HepG2 (cell line): ENCODE data around the gene HLF. TPM values are rescaled to one million over a fixed set of nuclear protein-coding genes. Genes with fewer than 3 reads are reported as not detected.
A peak's percentile ranks its signal among the peaks of the same experiment; 100 is the strongest.

Experiments
- JUNB ChIP-seq: sonication (generic); formaldehyde crosslinking; IDR thresholded peaks from 2 replicates; pipeline ENCODE4 v1.8.0; 2022; ENCODE audit warnings: missing genetic modification reagents, mild to moderate bottlenecking, borderline replicate concordance
- NCOA2 ChIP-seq: sonication (generic); formaldehyde crosslinking; IDR thresholded peaks from 2 replicates; pipeline ENCODE4 v1.8.0; 2022; ENCODE audit warnings: inconsistent platforms
- ONECUT2 ChIP-seq: sonication (generic); formaldehyde crosslinking; IDR thresholded peaks from 2 replicates; pipeline ENCODE4 v1.4.0; 2020; ENCODE audit warnings: missing genetic modification reagents
- PPARG ChIP-seq: conservative IDR thresholded peaks from 2 replicates; pipeline ENCODE4 v1.6.1; 2016; ENCODE audit warnings: missing biosample characterization, missing genetic modification reagents
- SP140L ChIP-seq: sonication (generic); formaldehyde crosslinking; IDR thresholded peaks from 2 replicates; pipeline ENCODE4 v1.4.0; 2020; ENCODE audit warnings: missing genetic modification reagents, borderline replicate concordance
- STAG1 ChIP-seq: sonication (generic); formaldehyde crosslinking; IDR thresholded peaks from 2 replicates; pipeline ENCODE4 v1.4.0; 2020; ENCODE audit warnings: missing genetic modification reagents
- TSC22D2 ChIP-seq: sonication (generic); formaldehyde crosslinking; IDR thresholded peaks from 2 replicates; pipeline ENCODE4 v1.5.1; 2020; ENCODE audit warnings: missing genetic modification reagents, mild to moderate bottlenecking, borderline replicate concordance
- ZFP36L1 ChIP-seq: sonication (generic); formaldehyde crosslinking; IDR thresholded peaks from 2 replicates; pipeline ENCODE4 v1.8.0; 2022; ENCODE audit warnings: mild to moderate bottlenecking, missing genetic modification reagents, moderate library complexity
- ZNF367 ChIP-seq: sonication (generic); formaldehyde crosslinking; IDR thresholded peaks from 2 replicates; pipeline ENCODE4 v1.4.0; 2020; ENCODE audit warnings: missing genetic modification reagents, borderline replicate concordance
- ZNF414 ChIP-seq: sonication (generic); formaldehyde crosslinking; IDR thresholded peaks from 2 replicates; pipeline ENCODE4 v1.5.0; 2020; ENCODE audit warnings: missing genetic modification reagents
- polyA plus RNA-seq, 8 experiments: library from polyadenylated mRNA; depleted of rRNA in 3 of 8; stranded (reverse) in 7 of 8; unstranded in 1 of 8; fragments of >200 nt; fragmentation: Illumina TruSeq in 4 of 8; extraction: Trizol in 4 of 8; gene quantifications; 2 replicates each; pipeline versions ENCODE4 v1.2.1 to v1.2.3, GENCODE V29; 2011 to 2016; ENCODE audit warnings: low read depth in 4 of 8, missing spikeins in 1 of 8, mixed read lengths in 1 of 8; ENCODE audit not compliant: insufficient read depth in 1 of 8
- total RNA-seq, 5 experiments: library from RNA; depleted of rRNA; stranded (reverse); fragments of >200 nt; fragmentation: Illumina TruSeq; extraction: Trizol; gene quantifications; 2 replicates each; pipeline ENCODE4 v1.2.3, GENCODE V29; 2016; ENCODE audit warnings: low read depth in 1 of 5
- TF ChIP-seq, protein P1 (sequence below), 2 experiments: fragments of 450-650 bp in 1 of 2; sonication (generic) in 1 of 2; formaldehyde crosslinking in 1 of 2; IDR thresholded peaks; 2 replicates each; pipeline versions ENCODE4 v1.6.1 to v1.8.0; 2016 to 2022; ENCODE audit warnings: antibody characterized with exemption in 1 of 2, mild to moderate bottlenecking in 1 of 2, missing genetic modification reagents in 1 of 2
- TF ChIP-seq, protein P2 (sequence below): sonication (generic); formaldehyde crosslinking; IDR thresholded peaks from 2 replicates; pipeline ENCODE4 v1.5.1; 2020; ENCODE audit warnings: mild to moderate bottlenecking, missing genetic modification reagents, borderline replicate concordance

Gene HLF
- total and polyA plus RNA-seq, 2 of the 13 experiments (the other 11 are each of a cell fraction or from before 2014, with no cell fraction given): 202 to 346 TPM

DNA sequence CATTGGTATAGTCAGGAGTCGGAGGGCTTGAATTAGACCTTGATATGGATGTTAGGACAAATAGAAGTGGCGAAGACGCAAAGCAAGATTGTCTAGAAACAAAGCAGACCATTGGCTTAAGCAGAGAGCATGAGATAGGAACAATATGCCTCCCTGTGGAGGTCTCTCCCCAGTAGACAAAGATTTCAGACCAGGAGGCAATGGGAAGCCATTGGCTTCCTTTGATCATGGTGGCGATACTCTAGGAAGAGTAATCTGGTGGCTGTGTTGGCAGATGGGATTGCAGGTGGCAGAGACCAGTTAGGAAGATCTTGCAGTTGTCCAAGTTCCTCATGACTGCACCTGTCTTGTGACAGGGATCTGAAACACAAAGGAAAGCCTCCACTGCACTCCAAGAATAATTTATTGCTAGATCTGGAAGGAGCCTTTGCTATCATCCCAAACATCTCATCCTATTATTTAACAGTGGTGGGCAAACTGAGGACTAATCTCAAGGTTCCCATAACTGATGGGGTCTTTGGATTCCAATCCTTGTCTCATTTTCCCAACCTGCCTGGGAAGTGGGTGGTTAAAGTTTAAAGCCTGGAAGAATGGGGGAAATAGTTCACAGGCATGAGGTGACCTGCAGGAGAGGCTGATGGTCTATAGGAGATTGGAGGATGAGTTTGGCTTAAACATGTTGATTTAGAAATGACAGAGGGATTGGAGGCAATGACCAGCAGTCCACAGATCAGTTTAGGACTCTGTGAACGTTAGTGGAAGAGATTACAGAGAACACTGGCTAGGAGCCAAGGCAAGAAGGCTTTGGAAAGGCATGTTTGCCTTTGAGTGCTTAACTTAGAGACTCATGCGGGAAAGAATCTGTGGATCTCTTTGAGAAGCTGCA is 37.0 kb downstream of the HLF start (continued):
- TF ChIP-seq, protein P1, sequence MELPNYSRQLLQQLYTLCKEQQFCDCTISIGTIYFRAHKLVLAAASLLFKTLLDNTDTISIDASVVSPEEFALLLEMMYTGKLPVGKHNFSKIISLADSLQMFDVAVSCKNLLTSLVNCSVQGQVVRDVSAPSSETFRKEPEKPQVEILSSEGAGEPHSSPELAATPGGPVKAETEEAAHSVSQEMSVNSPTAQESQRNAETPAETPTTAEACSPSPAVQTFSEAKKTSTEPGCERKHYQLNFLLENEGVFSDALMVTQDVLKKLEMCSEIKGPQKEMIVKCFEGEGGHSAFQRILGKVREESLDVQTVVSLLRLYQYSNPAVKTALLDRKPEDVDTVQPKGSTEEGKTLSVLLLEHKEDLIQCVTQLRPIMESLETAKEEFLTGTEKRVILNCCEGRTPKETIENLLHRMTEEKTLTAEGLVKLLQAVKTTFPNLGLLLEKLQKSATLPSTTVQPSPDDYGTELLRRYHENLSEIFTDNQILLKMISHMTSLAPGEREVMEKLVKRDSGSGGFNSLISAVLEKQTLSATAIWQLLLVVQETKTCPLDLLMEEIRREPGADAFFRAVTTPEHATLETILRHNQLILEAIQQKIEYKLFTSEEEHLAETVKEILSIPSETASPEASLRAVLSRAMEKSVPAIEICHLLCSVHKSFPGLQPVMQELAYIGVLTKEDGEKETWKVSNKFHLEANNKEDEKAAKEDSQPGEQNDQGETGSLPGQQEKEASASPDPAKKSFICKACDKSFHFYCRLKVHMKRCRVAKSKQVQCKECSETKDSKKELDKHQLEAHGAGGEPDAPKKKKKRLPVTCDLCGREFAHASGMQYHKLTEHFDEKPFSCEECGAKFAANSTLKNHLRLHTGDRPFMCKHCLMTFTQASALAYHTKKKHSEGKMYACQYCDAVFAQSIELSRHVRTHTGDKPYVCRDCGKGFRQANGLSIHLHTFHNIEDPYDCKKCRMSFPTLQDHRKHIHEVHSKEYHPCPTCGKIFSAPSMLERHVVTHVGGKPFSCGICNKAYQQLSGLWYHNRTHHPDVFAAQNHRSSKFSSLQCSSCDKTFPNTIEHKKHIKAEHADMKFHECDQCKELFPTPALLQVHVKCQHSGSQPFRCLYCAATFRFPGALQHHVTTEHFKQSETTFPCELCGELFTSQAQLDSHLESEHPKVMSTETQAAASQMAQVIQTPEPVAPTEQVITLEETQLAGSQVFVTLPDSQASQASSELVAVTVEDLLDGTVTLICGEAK (IDR thresholded peaks at IDR 0.05): no peak
- TF ChIP-seq, protein P1 (CRISPR knock-in tag; IDR thresholded peaks at IDR 0.05): no peak; the same call in 1 of the 2 replicates
- peak; percentile 28; the same call in 1 of the 2 replicates for TF ChIP-seq ZFP36L1 (CRISPR knock-in tag)
- no peak for TF ChIP-seq ZNF414 (CRISPR knock-in tag)
- TF ChIP-seq PPARG: peak; percentile 75
- TF ChIP-seq ZNF367 (CRISPR knock-in tag): peak; percentile 67; the same call in 1 of the 2 replicates
- TF ChIP-seq SP140L: 0 out of 2 replicates have a peak, but pooled peaks have one; percentile 80
- peak; percentile 62; the same call in 1 of the 2 replicates for TF ChIP-seq TSC22D2 (CRISPR knock-in tag)
- TF ChIP-seq, protein P2, sequence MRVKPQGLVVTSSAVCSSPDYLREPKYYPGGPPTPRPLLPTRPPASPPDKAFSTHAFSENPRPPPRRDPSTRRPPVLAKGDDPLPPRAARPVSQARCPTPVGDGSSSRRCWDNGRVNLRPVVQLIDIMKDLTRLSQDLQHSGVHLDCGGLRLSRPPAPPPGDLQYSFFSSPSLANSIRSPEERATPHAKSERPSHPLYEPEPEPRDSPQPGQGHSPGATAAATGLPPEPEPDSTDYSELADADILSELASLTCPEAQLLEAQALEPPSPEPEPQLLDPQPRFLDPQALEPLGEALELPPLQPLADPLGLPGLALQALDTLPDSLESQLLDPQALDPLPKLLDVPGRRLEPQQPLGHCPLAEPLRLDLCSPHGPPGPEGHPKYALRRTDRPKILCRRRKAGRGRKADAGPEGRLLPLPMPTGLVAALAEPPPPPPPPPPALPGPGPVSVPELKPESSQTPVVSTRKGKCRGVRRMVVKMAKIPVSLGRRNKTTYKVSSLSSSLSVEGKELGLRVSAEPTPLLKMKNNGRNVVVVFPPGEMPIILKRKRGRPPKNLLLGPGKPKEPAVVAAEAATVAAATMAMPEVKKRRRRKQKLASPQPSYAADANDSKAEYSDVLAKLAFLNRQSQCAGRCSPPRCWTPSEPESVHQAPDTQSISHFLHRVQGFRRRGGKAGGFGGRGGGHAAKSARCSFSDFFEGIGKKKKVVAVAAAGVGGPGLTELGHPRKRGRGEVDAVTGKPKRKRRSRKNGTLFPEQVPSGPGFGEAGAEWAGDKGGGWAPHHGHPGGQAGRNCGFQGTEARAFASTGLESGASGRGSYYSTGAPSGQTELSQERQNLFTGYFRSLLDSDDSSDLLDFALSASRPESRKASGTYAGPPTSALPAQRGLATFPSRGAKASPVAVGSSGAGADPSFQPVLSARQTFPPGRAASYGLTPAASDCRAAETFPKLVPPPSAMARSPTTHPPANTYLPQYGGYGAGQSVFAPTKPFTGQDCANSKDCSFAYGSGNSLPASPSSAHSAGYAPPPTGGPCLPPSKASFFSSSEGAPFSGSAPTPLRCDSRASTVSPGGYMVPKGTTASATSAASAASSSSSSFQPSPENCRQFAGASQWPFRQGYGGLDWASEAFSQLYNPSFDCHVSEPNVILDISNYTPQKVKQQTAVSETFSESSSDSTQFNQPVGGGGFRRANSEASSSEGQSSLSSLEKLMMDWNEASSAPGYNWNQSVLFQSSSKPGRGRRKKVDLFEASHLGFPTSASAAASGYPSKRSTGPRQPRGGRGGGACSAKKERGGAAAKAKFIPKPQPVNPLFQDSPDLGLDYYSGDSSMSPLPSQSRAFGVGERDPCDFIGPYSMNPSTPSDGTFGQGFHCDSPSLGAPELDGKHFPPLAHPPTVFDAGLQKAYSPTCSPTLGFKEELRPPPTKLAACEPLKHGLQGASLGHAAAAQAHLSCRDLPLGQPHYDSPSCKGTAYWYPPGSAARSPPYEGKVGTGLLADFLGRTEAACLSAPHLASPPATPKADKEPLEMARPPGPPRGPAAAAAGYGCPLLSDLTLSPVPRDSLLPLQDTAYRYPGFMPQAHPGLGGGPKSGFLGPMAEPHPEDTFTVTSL (CRISPR knock-in tag): peak; percentile 79; the same call in 1 of the 2 replicates
- TF ChIP-seq STAG1 (CRISPR knock-in tag): peak; percentile 37
- peak; percentile 72; the same call in 1 of the 2 replicates for TF ChIP-seq NCOA2
- TF ChIP-seq JUNB (CRISPR knock-in tag): no peak
- peak; percentile 40; the same call in 1 of the 2 replicates for TF ChIP-seq ONECUT2 (CRISPR knock-in tag)
